T-cell (primary cell): ENCODE data around the gene MSMP. TPM values are rescaled to one million over a fixed set of nuclear protein-coding genes. Genes with fewer than 3 reads are reported as not detected.

Source experiments
- ATAC-seq, 4 experiments: fragments of 200-7000 bp in 3 of 4; fragments of 150-1000 bp in 1 of 4; cut with Tn5 transposase; replicated peaks in 1 of 4; 1 replicate in 3 of 4; 2 replicates in 1 of 4; pipeline ENCODE4 v1.10.0; 2021; ENCODE audit warnings: moderate library complexity in 3 of 4, mild to moderate bottlenecking in 2 of 4, moderate number of reproducible peaks in 1 of 4
- CTCF ChIA-PET, 2 donors: fragments of 300-600 bp; sonication (Branson Sonifier 250); formaldehyde crosslinking; loops; one replicate each; lab custom pipeline; 2022; ENCODE audit warnings: antibody characterized with exemption in 2 of 2; lab: Charles Lee
- POLR2A ChIA-PET, 2 donors: fragments of 300-600 bp; sonication (Branson Sonifier 250); formaldehyde crosslinking; loops; one replicate each; lab custom pipeline; 2022; ENCODE audit warnings: antibody characterized with exemption in 2 of 2; lab: Charles Lee
- DNase-seq, 35 experiments: peaks; one replicate each; pipeline versions ENCODE4 v3.0.0 to v3.0.0-alpha.2; 2013 to 2023
- H3K27ac ChIP-seq: one replicate; pipeline ENCODE4 v1.5.1; 2013; ENCODE audit warnings: low read length
- H3K27me3 ChIP-seq, 2 experiments: replicated peaks in 1 of 2; 1 replicate in 1 of 2; 2 replicates in 1 of 2; pipeline versions ENCODE4 v1.6.1 to v1.7.0; 2013; ENCODE audit warnings: low read length in 1 of 2, mixed read lengths in 1 of 2; ENCODE audit not compliant: control insufficient read depth in 2 of 2, insufficient read depth in 2 of 2; ENCODE audit errors: extremely low read depth in 1 of 2
- H3K36me3 ChIP-seq, 2 donors: 1 replicate in 1 of 2; 2 replicates in 1 of 2; pipeline versions ENCODE4 v1.6.1 to v1.7.0; 2013; ENCODE audit warnings: low read length in 1 of 2; ENCODE audit not compliant: control insufficient read depth in 2 of 2, insufficient read depth in 1 of 2; ENCODE audit errors: extremely low read depth in 1 of 2
- H3K4me1 ChIP-seq, 2 experiments: 1 replicate in 1 of 2; 2 replicates in 1 of 2; pipeline versions ENCODE4 v1.6.1 to v1.7.0; 2013; ENCODE audit warnings: low read length in 2 of 2, mixed read lengths in 1 of 2; ENCODE audit not compliant: insufficient read depth in 2 of 2, control insufficient read depth in 1 of 2; ENCODE audit errors: extremely low read depth in 1 of 2
- H3K4me3 ChIP-seq, 2 donors: 1 replicate in 1 of 2; 2 replicates in 1 of 2; pipeline versions ENCODE4 v1.5.1 to v1.7.0; 2013; ENCODE audit warnings: mild to moderate bottlenecking in 2 of 2, low read length in 1 of 2, moderate library complexity in 1 of 2; ENCODE audit not compliant: control insufficient read depth in 1 of 2; ENCODE audit errors: extremely low read depth in 1 of 2
- H3K9me3 ChIP-seq: 2 replicates; pipeline ENCODE4 v1.7.0; 2013
- H3K27ac Mint-ChIP-seq, 2 donors: one replicate each; pipeline ENCODE4 v1.8.0; 2020 to 2021; ENCODE audit warnings: mild to moderate bottlenecking in 2 of 2, mixed read lengths in 2 of 2
- H3K27me3 Mint-ChIP-seq, 2 donors: one replicate each; pipeline ENCODE4 v1.8.0; 2021 to 2022; ENCODE audit warnings: mixed read lengths in 2 of 2
- H3K36me3 Mint-ChIP-seq: one replicate; pipeline ENCODE4 v1.8.0; 2021; ENCODE audit warnings: mixed read lengths
- H3K4me1 Mint-ChIP-seq, 3 donors: one replicate each; pipeline ENCODE4 v1.8.0; 2020 to 2022; ENCODE audit warnings: mixed read lengths in 3 of 3, mild to moderate bottlenecking in 1 of 3
- H3K4me3 Mint-ChIP-seq, 3 donors: one replicate each; pipeline ENCODE4 v1.8.0; 2020 to 2022; ENCODE audit warnings: mild to moderate bottlenecking in 3 of 3, mixed read lengths in 3 of 3, moderate library complexity in 3 of 3
- H3K9me3 Mint-ChIP-seq, 3 donors: one replicate each; pipeline ENCODE4 v1.8.0; 2020 to 2022; ENCODE audit warnings: mixed read lengths in 3 of 3
- WGBS: methylation state at CpG from one replicate; pipeline ENCODE4 v1.1.5; 2013; ENCODE audit warnings: missing lambda C conversion rate; ENCODE audit not compliant: insufficient coverage; 5-methylcytosine and 5-hydroxymethylcytosine counted together
- total RNA-seq, 35 experiments: library from RNA in 6 of 35; stranded (reverse) in 6 of 35; fragments of 120-200 nt in 1 of 35; gene quantifications; one replicate each; pipeline versions ENCODE4 v1.2.1 to v1.2.4 and lab custom pipeline; 2013 to 2026

The MSMP gene
- total RNA-seq, 5 donors from 2014 or later (not counting 1 experiment from before 2014, with no cell fraction given): 1.6 to 5.1 (median 1.6) TPM; not detected in 2

- CTCF ChIA-PET: no interaction called here
- Mint-ChIP-seq H3K4me3 (no peak overlapping the region), H3K27ac (no peak overlapping the region), H3K36me3 (no peaks in the 10 kb centered on the region), H3K4me1 (peaks cover 3 to 20% (median 19%) of the 10 kb centered on the region in 3 donors), H3K27me3 (no peaks in the 10 kb centered on the region), H3K9me3 (no peaks in the 10 kb centered on the region)
- Histone ChIP-seq H3K27me3 (no peaks in the 10 kb centered on the region), H3K9me3 (no peaks in the 10 kb centered on the region), H3K4me3 (no peak overlapping the region), H3K27ac (no peak overlapping the region), H3K4me1 (no peaks in the 10 kb centered on the region), H3K36me3 (peaks cover 0 to 5% of the 10 kb centered on the region in 2 donors)
- DNase-seq (no peak), ATAC-seq (no peak)
- WGBS: 100% methylated on average over 1 of the region's 2 CpGs
- POLR2A ChIA-PET: no interaction called here
Observed at GRCh38 chr9:35766997-35767396, 12.9 kb upstream of the MSMP start.

DNA sequence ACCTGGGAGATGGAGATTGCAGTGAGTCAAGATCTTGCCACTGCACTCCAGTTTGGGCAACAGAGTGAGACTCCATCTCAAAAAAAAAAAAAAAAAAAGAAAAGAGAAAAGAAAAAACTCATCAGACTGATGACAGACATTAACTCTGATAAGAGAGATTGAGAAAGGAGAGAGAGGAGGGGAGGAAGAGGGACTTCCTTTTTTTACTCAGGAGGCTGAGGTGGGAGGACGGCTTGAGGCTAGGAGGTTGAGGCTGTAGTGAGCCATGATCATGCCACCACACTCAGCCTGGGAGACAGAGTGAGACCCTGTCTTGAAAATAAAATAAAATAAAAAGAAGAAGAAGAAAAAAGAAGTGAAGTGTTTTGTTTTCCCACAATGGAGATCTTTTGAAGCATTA, 9.7 kb upstream of the MSMP start:
- peaks cover 30 to 45% (median 42%) of the 10 kb centered on the region in 3 donors for H3K4me1 Mint-ChIP-seq
- no peaks in the 10 kb centered on the region for H3K9me3 ChIP-seq
- H3K27ac ChIP-seq: no peak overlapping the region
- no peak overlapping the region for H3K4me3 Mint-ChIP-seq
- peaks cover 10% of the 10 kb centered on the region for H3K36me3 Mint-ChIP-seq
- no peaks in the 10 kb centered on the region for H3K9me3 Mint-ChIP-seq
- no peak for ATAC-seq
- CTCF ChIA-PET: interaction anchor here in 1 of 2 donors (0.7 to 1.2 kb wide), 3 partner anchors 14 to 301 kb away, joined by 3 to 7 read pairs (median 5); partner anchors contain the start of genes CCDC107, RGP1 and RMRP
- no CpG with 5 or more reads among the region's 1 CpG for WGBS
- no peak for DNase-seq
- no peaks in the 10 kb centered on the region for H3K27me3 Mint-ChIP-seq
- H3K27ac Mint-ChIP-seq: no peak overlapping the region
- POLR2A ChIA-PET: no interaction called here
- H3K4me3 ChIP-seq: no peak overlapping the region
- H3K36me3 ChIP-seq: peaks cover 0 to 3% of the 10 kb centered on the region in 2 donors
- no peaks in the 10 kb centered on the region for H3K27me3 ChIP-seq
- no peaks in the 10 kb centered on the region for H3K4me1 ChIP-seq

GRCh38 chr9:35763181-35763580, 9.1 kb upstream of the MSMP start:
- Mint-ChIP-seq H3K27ac (no peak overlapping the region), H3K27me3 (no peaks in the 10 kb centered on the region), H3K36me3 (peaks cover 10% of the 10 kb centered on the region), H3K4me1 (peaks cover 36 to 47% (median 46%) of the 10 kb centered on the region in 3 donors), H3K4me3 (no peak overlapping the region), H3K9me3 (no peaks in the 10 kb centered on the region)
- Histone ChIP-seq H3K36me3 (no peaks in the 10 kb centered on the region), H3K4me1 (peaks cover 0 to 3% of the 10 kb centered on the region in 2 experiments), H3K4me3 (no peak overlapping the region), H3K9me3 (no peaks in the 10 kb centered on the region), H3K27ac (no peak overlapping the region), H3K27me3 (no peaks in the 10 kb centered on the region)
- ATAC-seq (no peak), DNase-seq (no peak)
- CTCF ChIA-PET: interaction anchor here (0.5 to 1.0 kb wide), 5 partner anchors 10 to 302 kb away, joined by 3 to 7 read pairs (median 5); partner anchors contain the start of genes CCDC107 (in 1 of the 2), GBA2 (in 1 of the 2), RGP1 (in 1 of the 2) and RMRP (in 1 of the 2)
- WGBS: no CpG with 5 or more reads among the region's 2 CpGs
- POLR2A ChIA-PET: interaction anchor here (0.7 kb wide), 2 partner anchors 244 to 289 kb away, joined by 5 read pairs; no protein-coding TSS in a partner anchor

DNA sequence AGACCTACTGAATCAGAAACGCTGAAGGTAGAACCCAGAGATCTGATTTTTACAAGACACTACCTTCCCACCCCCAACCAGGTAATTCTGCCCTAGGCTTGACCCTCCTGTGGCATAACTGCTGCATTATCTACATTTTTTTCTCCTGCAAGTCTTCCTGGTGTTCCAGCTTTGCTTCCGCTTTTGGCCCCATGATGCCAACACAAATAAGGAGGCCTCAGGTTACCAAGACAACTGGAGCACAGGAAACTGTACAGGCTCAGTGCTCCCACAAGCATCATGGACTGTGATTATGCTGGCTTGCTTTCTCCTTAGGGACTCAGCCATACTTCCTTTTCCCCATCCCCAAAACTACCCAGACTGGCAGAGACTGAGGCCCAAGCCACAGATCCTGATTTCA, 6.6 kb upstream of the MSMP start:
- peaks cover 2 to 17% of the 10 kb centered on the region in 2 experiments for H3K4me1 ChIP-seq
- no peaks in the 10 kb centered on the region for H3K9me3 Mint-ChIP-seq
- H3K4me3 Mint-ChIP-seq: no peak overlapping the region
- DNase-seq: no peak
- H3K36me3 ChIP-seq: no peaks in the 10 kb centered on the region
- peaks cover 57 to 59% (median 59%) of the 10 kb centered on the region in 3 donors for H3K4me1 Mint-ChIP-seq
- no peak overlapping the region for H3K4me3 ChIP-seq
- no peaks in the 10 kb centered on the region for H3K27me3 ChIP-seq
- ChIA-PET CTCF (interaction anchor here (0.6 to 1.6 kb wide), 3 partner anchors 11 to 335 kb away, joined by 3 to 4 read pairs (median 4); no protein-coding TSS in a partner anchor), POLR2A (interaction anchor here in 1 of 2 donors (0.6 kb wide), 1 partner anchor 285 kb away, joined by 3 read pairs; no protein-coding TSS in a partner anchor)
- no peaks in the 10 kb centered on the region for H3K9me3 ChIP-seq
- ATAC-seq: no peak
- no peak overlapping the region for H3K27ac ChIP-seq
- no peaks in the 10 kb centered on the region for H3K27me3 Mint-ChIP-seq
- H3K36me3 Mint-ChIP-seq: peaks cover 10% of the 10 kb centered on the region
- H3K27ac Mint-ChIP-seq: no peak overlapping the region
- 79% methylated on average over 2 of the region's 2 CpGs for WGBS

- ChIA-PET POLR2A (no interaction called here), CTCF (interaction anchor here in 1 of 2 donors (0.7 to 1.6 kb wide), 2 partner anchors 9 to 10 kb away, joined by 4 read pairs; no protein-coding TSS in a partner anchor)
- Histone ChIP-seq H3K9me3 (no peaks in the 10 kb centered on the region), H3K36me3 (no peaks in the 10 kb centered on the region), H3K27ac (no peak overlapping the region), H3K27me3 (no peaks in the 10 kb centered on the region), H3K4me3 (no peak overlapping the region), H3K4me1 (peaks cover 2 to 18% of the 10 kb centered on the region in 2 experiments)
- DNase-seq (no peak), ATAC-seq (no peak)
- Mint-ChIP-seq H3K36me3 (peaks cover 10% of the 10 kb centered on the region), H3K27ac (no peak overlapping the region), H3K9me3 (no peaks in the 10 kb centered on the region), H3K4me1 (peaks cover 58 to 65% (median 64%) of the 10 kb centered on the region in 3 donors), H3K27me3 (no peaks in the 10 kb centered on the region), H3K4me3 (no peak overlapping the region)
- 100% methylated on average over 3 of the region's 4 CpGs for WGBS
Observed at GRCh38 chr9:35759795-35760194, 5.7 kb upstream of the MSMP start.

GRCh38 chr9:35758475-35759050, 4.5 kb upstream of the MSMP start:
- POLR2A ChIA-PET: no interaction called here
- no peak overlapping the region for H3K27ac ChIP-seq
- no peaks in the 10 kb centered on the region for H3K9me3 Mint-ChIP-seq
- H3K4me1 ChIP-seq: peaks cover 2 to 18% of the 10 kb centered on the region in 2 experiments
- 47% methylated on average over 2 of the region's 3 CpGs for WGBS
- H3K36me3 Mint-ChIP-seq: peaks cover 17% of the 10 kb centered on the region
- H3K4me1 Mint-ChIP-seq: peaks cover 58 to 66% (median 65%) of the 10 kb centered on the region in 3 donors
- CTCF ChIA-PET: interaction anchor here (0.6 to 1.4 kb wide), 4 partner anchors 12 to 1417 kb away, joined by 3 to 5 read pairs (median 4); partner anchors contain the start of gene TLN1 (in 1 of the 2)
- DNase-seq (no peak), ATAC-seq (no peak)
- H3K9me3 ChIP-seq: no peaks in the 10 kb centered on the region
- H3K27me3 ChIP-seq: no peaks in the 10 kb centered on the region
- H3K4me3 Mint-ChIP-seq: peak overlapping the region; percentile 71 to 88 (median 74)
- no peak overlapping the region for H3K4me3 ChIP-seq
- H3K36me3 ChIP-seq: peaks cover 0 to 8% of the 10 kb centered on the region in 2 donors
- no peaks in the 10 kb centered on the region for H3K27me3 Mint-ChIP-seq
- H3K27ac Mint-ChIP-seq: peak overlapping the region; percentile 71 to 75
